A549 (cell line): ENCODE measurements around the gene NSMF. TPM values are rescaled to one million over a fixed set of nuclear protein-coding genes. Genes with fewer than 3 reads are reported as not detected.

ENCODE experiments used
- ATAC-seq, 2 experiments: fragments of 200-7000 bp in 1 of 2; fragments of >200 bp in 1 of 2; cut with Nextera tagmentation in 1 of 2; cut with Tn5 transposase in 1 of 2; 3 replicates each; pipeline versions ENCODE4 v1.8.0 to v1.9.1; 2018 to 2020; ENCODE audit warnings: mild to moderate bottlenecking in 1 of 2, moderate library complexity in 1 of 2
- CTCF ChIA-PET: fragments of 300-600 bp; sonication (Branson Sonifier 250); formaldehyde crosslinking; extraction: SDS; loops from one replicate; lab custom pipeline; 2021; ENCODE audit warnings: antibody characterized with exemption, inconsistent platforms; lab: Yijun Ruan, JAX
- POLR2A ChIA-PET: fragments of 350-600 bp; formaldehyde crosslinking; extraction: SDS; loops from one replicate; lab custom pipeline; 2021; ENCODE audit warnings: antibody characterized with exemption, inconsistent platforms; lab: Yijun Ruan, JAX
- DNase-seq, 2 experiments: peaks; one replicate each; pipeline versions ENCODE4 v3.0.0 to v3.0.0-alpha.2; 2011 to 2016; ENCODE audit warnings: low read depth in 1 of 2, low spot score in 1 of 2
- FAIRE-seq: peaks from 2 replicates; lab custom pipeline; 2011; peaks lifted over from hg19 to GRCh38; lab: Jason Lieb, UNC
- H3K27ac ChIP-seq, 2 experiments: fragments of >200 bp; sonication (Bioruptor Twin); formaldehyde crosslinking; 3 replicates each; pipeline ENCODE4 v1.5.1; 2016 to 2017
- H3K4me1 ChIP-seq: fragments of >200 bp; sonication (Bioruptor Twin); formaldehyde crosslinking; 3 replicates; pipeline ENCODE4 v1.6.1; 2016
- H3K4me2 ChIP-seq: fragments of >200 bp; sonication (Bioruptor Twin); formaldehyde crosslinking; 3 replicates; pipeline ENCODE4 v1.6.1; 2016
- H3K4me3 ChIP-seq: fragments of >200 bp; sonication (Bioruptor Twin); formaldehyde crosslinking; 3 replicates; pipeline ENCODE4 v1.5.1; 2016
- H3K9me3 ChIP-seq: fragments of >200 bp; sonication (Bioruptor Twin); formaldehyde crosslinking; 3 replicates; pipeline ENCODE4 v1.6.1; 2016
- CBX8 ChIP-seq: fragments of 200-600 bp; sonication (generic); IDR thresholded peaks from 2 replicates; pipeline ENCODE4 v1.6.1; 2016
- CTCF ChIP-seq: fragments of >200 bp; sonication (Bioruptor Twin); formaldehyde crosslinking; IDR thresholded peaks from 3 replicates; pipeline ENCODE4 v1.5.1; 2016
- EHF ChIP-seq: fragments of 250-450 bp; sonication (Bioruptor Pico); IDR thresholded peaks from 2 replicates; pipeline ENCODE4 v1.5.0; 2020; ENCODE audit warnings: mild to moderate bottlenecking
- EHMT2 ChIP-seq: fragments of 200-600 bp; sonication (generic); IDR thresholded peaks from 2 replicates; pipeline ENCODE4 v1.6.1; 2016; ENCODE audit warnings: antibody characterized with exemption, low read depth, mild to moderate bottlenecking, moderate library complexity
- HDAC2 ChIP-seq: fragments of 200-600 bp; sonication (generic); IDR thresholded peaks from 2 replicates; pipeline ENCODE4 v1.6.1; 2016
- JUNB ChIP-seq: fragments of >200 bp; sonication (Bioruptor Twin); formaldehyde crosslinking; IDR thresholded peaks from 2 replicates; pipeline ENCODE4 v1.6.1; 2016
- MAX ChIP-seq: IDR thresholded peaks from 2 replicates; pipeline ENCODE4 v1.6.1; 2012
- NFE2L2 ChIP-seq: fragments of 150-350 bp; conservative IDR thresholded peaks from 2 replicates; pipeline ENCODE4 v1.6.1; 2014; ENCODE audit warnings: low read length
- POLR2A ChIP-seq: IDR thresholded peaks from 2 replicates; pipeline ENCODE4 v1.6.1; 2012; ENCODE audit warnings: mild to moderate bottlenecking, low read length
- RARB ChIP-seq: fragments of 250-450 bp; sonication (Bioruptor Pico); IDR thresholded peaks from 2 replicates; pipeline ENCODE4 v1.8.0; 2021; ENCODE audit warnings: mild to moderate bottlenecking, moderate library complexity
- SREBF2 ChIP-seq: fragments of 450-650 bp; IDR thresholded peaks from 2 replicates; pipeline ENCODE4 v1.6.1; 2014; ENCODE audit warnings: mild to moderate bottlenecking, moderate library complexity
- ZNF302 ChIP-seq: fragments of 250-450 bp; sonication (Bioruptor Pico); IDR thresholded peaks from 2 replicates; pipeline ENCODE4 v1.9.0; 2021; ENCODE audit warnings: inconsistent platforms, mild to moderate bottlenecking, moderate library complexity
- WGBS: methylation state at CpG from one replicate; pipeline ENCODE4 v1.1.6; 2017; ENCODE audit errors: missing lambda C conversion rate; 5-methylcytosine and 5-hydroxymethylcytosine counted together
- polyA plus RNA-seq, 4 experiments: library from polyadenylated mRNA; depleted of rRNA in 3 of 4; stranded (reverse); fragments of >200 nt; fragmentation: RNase III in 1 of 4; extraction: RNeasy Plus Mini Kit Qiagen cat#74134 plus additional on column Dnase treatment in 1 of 4; gene quantifications; 2 replicates in 3 of 4; 3 replicates in 1 of 4; pipeline ENCODE4 v1.2.3, GENCODE V29; 2011 to 2017
- TF ChIP-seq, protein P1 (sequence below): fragments of >200 bp; sonication (Bioruptor Twin); formaldehyde crosslinking; IDR thresholded peaks from 3 replicates; pipeline ENCODE4 v1.6.1; 2016
- TF ChIP-seq, protein P2 (sequence below): fragments of 200-600 bp; sonication (generic); IDR thresholded peaks from 2 replicates; pipeline ENCODE4 v1.6.1; 2016; ENCODE audit warnings: antibody characterized with exemption, mild to moderate bottlenecking, moderate library complexity

The NSMF gene
- polyA plus RNA-seq, 2 of the 4 experiments (the other 2 are of a cell fraction) = 16.0 to 29.2 TPM

DNA sequence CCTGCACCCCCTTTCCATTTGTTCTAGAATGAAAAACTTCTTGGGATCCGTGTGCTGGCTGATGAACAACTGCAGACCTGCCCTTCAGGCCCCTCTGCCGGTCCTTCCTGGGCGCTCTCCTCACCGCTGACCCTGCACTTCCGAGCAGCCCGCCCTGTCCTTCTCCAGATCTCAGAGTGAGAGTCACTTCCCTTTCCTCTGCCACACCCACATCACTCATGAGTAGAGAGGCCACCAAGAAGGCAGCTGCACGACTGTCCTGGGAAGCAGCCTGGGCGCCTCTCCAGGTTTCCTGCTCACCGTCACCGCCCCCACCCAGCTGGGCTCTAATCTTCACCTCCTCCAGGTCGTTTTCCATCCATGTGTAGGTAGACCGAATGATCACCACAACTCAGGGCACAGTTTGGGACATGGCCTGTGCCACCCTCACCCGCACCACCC, 35.0 kb upstream of the NSMF start:
- FAIRE-seq (no peak), DNase-seq (no peak), ATAC-seq (no peak; a peak in 1 of 6 replicates)
- Histone ChIP-seq H3K9me3 (no peaks in the 10 kb centered on the region), H3K27ac (no peak overlapping the region), H3K4me3 (no peak overlapping the region), H3K4me2 (no peak overlapping the region), H3K4me1 (no peaks in the 10 kb centered on the region)
- ChIA-PET POLR2A (no interaction called here), CTCF (interaction anchor here (1.0 kb wide), 1 partner anchor 71 kb away, joined by 3 read pairs; the partner anchor contains the start of genes EXD3 and NOXA1)
- TF ChIP-seq, protein P1, sequence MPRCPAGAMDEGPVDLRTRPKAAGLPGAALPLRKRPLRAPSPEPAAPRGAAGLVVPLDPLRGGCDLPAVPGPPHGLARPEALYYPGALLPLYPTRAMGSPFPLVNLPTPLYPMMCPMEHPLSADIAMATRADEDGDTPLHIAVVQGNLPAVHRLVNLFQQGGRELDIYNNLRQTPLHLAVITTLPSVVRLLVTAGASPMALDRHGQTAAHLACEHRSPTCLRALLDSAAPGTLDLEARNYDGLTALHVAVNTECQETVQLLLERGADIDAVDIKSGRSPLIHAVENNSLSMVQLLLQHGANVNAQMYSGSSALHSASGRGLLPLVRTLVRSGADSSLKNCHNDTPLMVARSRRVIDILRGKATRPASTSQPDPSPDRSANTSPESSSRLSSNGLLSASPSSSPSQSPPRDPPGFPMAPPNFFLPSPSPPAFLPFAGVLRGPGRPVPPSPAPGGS = no peak
- no peak for TF ChIP-seq CBX8
- WGBS = 75% methylated on average over 13 of the region's 13 CpGs

GRCh38 chr9:137493364-137494103, 34.4 kb upstream of the NSMF start:
- no peaks in the 10 kb centered on the region for H3K9me3 ChIP-seq
- 89% methylated on average over 13 of the region's 16 CpGs for whole genome bisulfite sequencing
- ChIA-PET POLR2A (no interaction called here), CTCF (interaction anchor here (1.0 kb wide), 1 partner anchor 71 kb away, joined by 3 read pairs; the partner anchor contains the start of genes EXD3 and NOXA1)
- H3K4me3 ChIP-seq = no peak overlapping the region
- no peak; a peak in 2 of 6 replicates for ATAC-seq
- TF ChIP-seq MAX (no peak), RARB (CRISPR knock-in tag) (no peak), POLR2A (no peak), EHF (CRISPR knock-in tag) (no peak), CTCF (no peak), ZNF302 (CRISPR knock-in tag) (no peak), NFE2L2 (no peak), SREBF2 (no peak), HDAC2 (no peak)
- TF ChIP-seq, protein P2, sequence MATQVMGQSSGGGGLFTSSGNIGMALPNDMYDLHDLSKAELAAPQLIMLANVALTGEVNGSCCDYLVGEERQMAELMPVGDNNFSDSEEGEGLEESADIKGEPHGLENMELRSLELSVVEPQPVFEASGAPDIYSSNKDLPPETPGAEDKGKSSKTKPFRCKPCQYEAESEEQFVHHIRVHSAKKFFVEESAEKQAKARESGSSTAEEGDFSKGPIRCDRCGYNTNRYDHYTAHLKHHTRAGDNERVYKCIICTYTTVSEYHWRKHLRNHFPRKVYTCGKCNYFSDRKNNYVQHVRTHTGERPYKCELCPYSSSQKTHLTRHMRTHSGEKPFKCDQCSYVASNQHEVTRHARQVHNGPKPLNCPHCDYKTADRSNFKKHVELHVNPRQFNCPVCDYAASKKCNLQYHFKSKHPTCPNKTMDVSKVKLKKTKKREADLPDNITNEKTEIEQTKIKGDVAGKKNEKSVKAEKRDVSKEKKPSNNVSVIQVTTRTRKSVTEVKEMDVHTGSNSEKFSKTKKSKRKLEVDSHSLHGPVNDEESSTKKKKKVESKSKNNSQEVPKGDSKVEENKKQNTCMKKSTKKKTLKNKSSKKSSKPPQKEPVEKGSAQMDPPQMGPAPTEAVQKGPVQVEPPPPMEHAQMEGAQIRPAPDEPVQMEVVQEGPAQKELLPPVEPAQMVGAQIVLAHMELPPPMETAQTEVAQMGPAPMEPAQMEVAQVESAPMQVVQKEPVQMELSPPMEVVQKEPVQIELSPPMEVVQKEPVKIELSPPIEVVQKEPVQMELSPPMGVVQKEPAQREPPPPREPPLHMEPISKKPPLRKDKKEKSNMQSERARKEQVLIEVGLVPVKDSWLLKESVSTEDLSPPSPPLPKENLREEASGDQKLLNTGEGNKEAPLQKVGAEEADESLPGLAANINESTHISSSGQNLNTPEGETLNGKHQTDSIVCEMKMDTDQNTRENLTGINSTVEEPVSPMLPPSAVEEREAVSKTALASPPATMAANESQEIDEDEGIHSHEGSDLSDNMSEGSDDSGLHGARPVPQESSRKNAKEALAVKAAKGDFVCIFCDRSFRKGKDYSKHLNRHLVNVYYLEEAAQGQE = no peak
- no peak for DNase-seq
- no peaks in the 10 kb centered on the region for H3K4me1 ChIP-seq
- no peak overlapping the region for H3K27ac ChIP-seq
- no peak for FAIRE-seq
- no peak overlapping the region for H3K4me2 ChIP-seq

- DNase-seq (peak; percentile 50 to 58), FAIRE-seq (no peak), ATAC-seq (peak; percentile 19 to 86; a peak in 3 of 6 replicates)
- CTCF ChIA-PET = interaction anchor here (1.2 kb wide), 1 partner anchor 9 kb away, joined by 4 read pairs; no protein-coding TSS in a partner anchor
- Histone ChIP-seq H3K4me3 (no peak overlapping the region), H3K9me3 (no peaks in the 10 kb centered on the region), H3K27ac (no peak overlapping the region), H3K4me1 (no peaks in the 10 kb centered on the region), H3K4me2 (no peak overlapping the region)
- POLR2A ChIA-PET = no interaction called here
- TF ChIP-seq EHMT2 (no peak), JUNB (no peak), MAX (0 out of 2 replicates have a peak, but pooled peaks have one; percentile 31)
- WGBS = 76% methylated on average over 7 of the region's 20 CpGs
Measured at GRCh38 chr9:137492464-137493363, 33.6 kb upstream of the NSMF start.
